Endothelial cell of umbilical vein (primary cell): ENCODE data around the gene TNFSF12. TPM values are rescaled to one million over a fixed set of nuclear protein-coding genes. Genes with fewer than 3 reads are reported as not detected.
A peak's percentile ranks its signal among the peaks of the same experiment; 100 is the strongest.

Experiments
- BruUV-seq: library from RNA; stranded (reverse); fragments of 400-500 nt; replicated peaks from 2 replicates; lab custom pipeline; 2021; lab: Mats Ljungman, UMichigan
- CTCF ChIA-PET: fragments of 300-600, 350-600 bp; sonication (Branson Sonifier 250); formaldehyde crosslinking; loops from one replicate; lab custom pipeline; 2021; ENCODE audit warnings: antibody characterized with exemption, inconsistent platforms; lab: Charles Lee
- POLR2A ChIA-PET: fragments of 300-600, 350-600 bp; sonication (Branson Sonifier 250); formaldehyde crosslinking; loops from one replicate; lab custom pipeline; 2021; ENCODE audit warnings: antibody characterized with exemption, inconsistent platforms; lab: Charles Lee
- DNase-seq: peaks from one replicate; pipeline ENCODE4 v3.0.0-alpha.2; 2011; ENCODE audit warnings: low read depth, low spot score
- FAIRE-seq: peaks from 2 replicates; lab custom pipeline; 2011; peaks lifted over from hg19 to GRCh38; lab: Jason Lieb, UNC
- H2AFZ ChIP-seq: 2 replicates; pipeline ENCODE4 v1.6.0; 2012; ENCODE audit warnings: low read depth, low read length, control low read depth, inconsistent platforms
- H3K27ac ChIP-seq: 2 replicates; pipeline ENCODE4 v1.5.1; 2011; ENCODE audit warnings: low read depth, mild to moderate bottlenecking, control low read depth, low read length, moderate library complexity; ENCODE audit not compliant: insufficient read depth
- H3K27me3 ChIP-seq, 2 experiments: 2 replicates each; pipeline versions ENCODE4 v1.6.0 to v1.6.1; 2011; ENCODE audit warnings: low read length in 2 of 2, mixed read lengths in 1 of 2; ENCODE audit not compliant: control insufficient read depth in 2 of 2, insufficient read depth in 2 of 2
- H3K36me3 ChIP-seq, 2 experiments: 2 replicates in 1 of 2; 3 replicates in 1 of 2; pipeline ENCODE4 v1.5.1; 2011; ENCODE audit warnings: low read length in 2 of 2, mild to moderate bottlenecking in 1 of 2, moderate library complexity in 1 of 2; ENCODE audit not compliant: control insufficient read depth in 2 of 2, insufficient read depth in 2 of 2; ENCODE audit errors: extremely low read depth in 1 of 2
- H3K4me1 ChIP-seq: 3 replicates; pipeline ENCODE4 v1.5.1; 2011; ENCODE audit warnings: mild to moderate bottlenecking, low read length; ENCODE audit not compliant: control insufficient read depth, insufficient read depth; ENCODE audit errors: extremely low read depth
- H3K4me2 ChIP-seq: 2 replicates; pipeline ENCODE4 v1.6.1; 2011; ENCODE audit warnings: low read length, control low read depth, mixed read lengths; ENCODE audit not compliant: insufficient read depth
- H3K4me3 ChIP-seq, 3 experiments: fragments of 200-600 bp in 1 of 3; sonication (generic), shearing (Covaris generic) in 1 of 3; replicated peaks in 1 of 3; 2 replicates each; pipeline ENCODE4 v1.5.1; 2011 to 2016; ENCODE audit warnings: control low read depth in 3 of 3, low read length in 3 of 3, mild to moderate bottlenecking in 2 of 3, inconsistent platforms in 1 of 3, low read depth in 1 of 3, moderate library complexity in 1 of 3; ENCODE audit not compliant: insufficient read depth in 1 of 3
- H3K79me2 ChIP-seq: 2 replicates; pipeline ENCODE4 v1.6.0; 2012; ENCODE audit warnings: low read length, inconsistent platforms; ENCODE audit not compliant: control insufficient read depth, insufficient read depth
- H3K9ac ChIP-seq: replicated peaks from 2 replicates; pipeline ENCODE3; 2011; ENCODE audit warnings: low read length, control low read depth; ENCODE audit not compliant: insufficient read depth; ENCODE audit errors: extremely low read depth
- H3K9me1 ChIP-seq: replicated peaks from 3 replicates; pipeline ENCODE4 v1.6.0; 2011; ENCODE audit warnings: mild to moderate bottlenecking, low read length; ENCODE audit not compliant: control insufficient read depth, insufficient read depth; ENCODE audit errors: extremely low read depth
- H3K9me3 ChIP-seq: replicated peaks from 2 replicates; pipeline ENCODE4 v1.5.1; 2012; ENCODE audit warnings: low read length, inconsistent platforms; ENCODE audit not compliant: control insufficient read depth, insufficient read depth
- H4K20me1 ChIP-seq: replicated peaks from 2 replicates; pipeline ENCODE3; 2011; ENCODE audit warnings: mild to moderate bottlenecking, low read length; ENCODE audit not compliant: control insufficient read depth, insufficient read depth; ENCODE audit errors: extremely low read depth
- CTCF ChIP-seq, 2 donors: IDR thresholded peaks; 1 replicate in 1 of 2; 2 replicates in 1 of 2; pipeline ENCODE4 v1.5.1; 2011; ENCODE audit warnings: low read length in 2 of 2, mild to moderate bottlenecking in 2 of 2, moderate library complexity in 2 of 2, control low read depth in 1 of 2, inconsistent platforms in 1 of 2, low read depth in 1 of 2; ENCODE audit not compliant: insufficient read depth in 1 of 2; ENCODE audit errors: extremely low read depth in 1 of 2
- EZH2 ChIP-seq: IDR thresholded peaks from 2 replicates; pipeline ENCODE4 v1.6.1; 2012; ENCODE audit warnings: borderline replicate concordance, low read depth, mild to moderate bottlenecking, moderate library complexity, low read length, inconsistent platforms; ENCODE audit not compliant: severe bottlenecking
- FOS ChIP-seq: IDR thresholded peaks from 2 replicates; pipeline ENCODE4 v1.6.1; 2011; ENCODE audit warnings: mild to moderate bottlenecking, low read length, moderate library complexity, borderline replicate concordance; ENCODE audit not compliant: insufficient read depth
- GATA2 ChIP-seq: IDR thresholded peaks from 2 replicates; pipeline ENCODE4 v1.7.0; 2011; ENCODE audit warnings: low read depth, mild to moderate bottlenecking, moderate library complexity, mixed read lengths, low read length; ENCODE audit not compliant: insufficient read length, insufficient read depth
- JUN ChIP-seq: IDR thresholded peaks from 2 replicates; pipeline ENCODE4 v1.6.1; 2011; ENCODE audit warnings: borderline replicate concordance, low read depth; ENCODE audit not compliant: insufficient read length, insufficient read depth
- MAX ChIP-seq: IDR thresholded peaks from 2 replicates; pipeline ENCODE4 v1.6.1; 2011; ENCODE audit not compliant: insufficient read depth, insufficient read length
- MYC ChIP-seq: IDR thresholded peaks from one replicate; pipeline ENCODE4 v1.6.1; 2011; ENCODE audit warnings: mild to moderate bottlenecking, low read depth, low read length
- POLR2A ChIP-seq: IDR thresholded peaks from 2 replicates; pipeline ENCODE4 v1.6.1; 2012; ENCODE audit warnings: low read depth, mild to moderate bottlenecking, control low read depth, low read length
- POLR2AphosphoS5 ChIP-seq: IDR thresholded peaks from 2 replicates; pipeline ENCODE4 v1.6.1; 2012; ENCODE audit warnings: low read depth, mild to moderate bottlenecking, control low read depth, low read length, moderate library complexity; ENCODE audit not compliant: insufficient read depth
- dilution Hi-C: fragments of 300-500 bp; cut with MboI; formaldehyde crosslinking; loops from one replicate; pipeline ENCODE4 v1.15.0; 2019; ENCODE audit warnings: low sequenced_read_pairs; ENCODE audit not compliant: extremely low pct_ligation_motif_present
- intact Hi-C: fragments of 100-400 bp; cut with micrococcal nuclease; formaldehyde crosslinking; loops from one replicate; pipeline ENCODE4 v1.10.0; 2022
- polyA plus RNA-seq, 4 experiments: library from polyadenylated mRNA; depleted of rRNA in 3 of 4; stranded (reverse) in 3 of 4; unstranded in 1 of 4; fragments of >200 nt; gene quantifications; 2 replicates each; pipeline versions ENCODE4 v1.2.1 to v1.2.3, GENCODE V29; 2011 to 2012; ENCODE audit warnings: missing spikeins in 1 of 4
- total RNA-seq: library from RNA; stranded (reverse); gene quantifications from 2 replicates; pipeline ENCODE4 v1.2.3, GENCODE V29; 2021

TNFSF12 gene
- total and polyA plus RNA-seq, 2 donors (not counting 3 experiments of a cell fraction or from before 2014, with no cell fraction given) = 28.4 to 39.4 TPM

- DNase-seq (no peak), FAIRE-seq (peak; percentile 73)
- no peak overlapping the region for H3K27ac ChIP-seq
- H3K4me3 ChIP-seq = peak overlapping the region in 1 of 3 experiments; percentile 86
- peak overlapping the region; percentile 92 for H3K4me2 ChIP-seq
- H3K36me3 ChIP-seq = peaks cover 34 to 52% of the 10 kb centered on the region in 2 experiments
- BruUV-seq = no TSS peak
- peaks cover 9% of the 10 kb centered on the region for H4K20me1 ChIP-seq
- peaks cover 54% of the 10 kb centered on the region for H3K79me2 ChIP-seq
- no peaks in the 10 kb centered on the region for H3K9me3 ChIP-seq
- intact Hi-C loops (no loop called here), dilution Hi-C loops (no loop called here)
- H2AFZ ChIP-seq = no peak overlapping the region
- POLR2A ChIA-PET = interaction anchor here (1.0 kb wide), 1 partner anchor 12 kb away, joined by 3 read pairs; no protein-coding TSS in a partner anchor
- CTCF ChIA-PET = interaction anchor here (1.0 to 6.2 kb wide), 3 partner anchors 12 to 15 kb away, joined by 3 to 40 read pairs (median 3); partner anchors contain the start of gene SOX15
- H3K4me1 ChIP-seq = peaks cover 61% of the 10 kb centered on the region
- H3K9me1 ChIP-seq = no peaks in the 10 kb centered on the region
- H3K9ac ChIP-seq = peak overlapping the region; percentile 98
- H3K27me3 ChIP-seq = no peaks in the 10 kb centered on the region
- no peak for TF ChIP-seq POLR2A
- TF ChIP-seq JUN = no peak
- TF ChIP-seq EZH2 = no peak
- TF ChIP-seq POLR2AphosphoS5 = no peak
- TF ChIP-seq MYC = no peak
- TF ChIP-seq FOS = no peak
- TF ChIP-seq MAX = no peak
- no peak for TF ChIP-seq GATA2
- TF ChIP-seq CTCF (IDR thresholded peaks at IDR 0.05; ENCODE audit: extremely low read depth in 1 of 2, insufficient read depth in 1 of 2, low read depth in 1 of 2, low read length in 2 of 2) = no peak
These were observed 26.6 kb downstream of the TNFSF12 start for GRCh38 chr17:7575481-7575883.
